RWPE1 (cell line): ENCODE measurements around the gene SSBP2.

ENCODE experiments used
- CTCF ChIA-PET: fragments of 350-600 bp; sonication (Branson Sonifier 250); formaldehyde crosslinking; extraction: SDS; loops from one replicate; lab custom pipeline; 2021; lab: Yijun Ruan, JAX
- POLR2A ChIA-PET: fragments of 400-600 bp; formaldehyde crosslinking; extraction: SDS; loops from one replicate; lab custom pipeline; 2020; ENCODE audit warnings: antibody characterized with exemption; ENCODE audit not compliant: low non-redundant PET; lab: Yijun Ruan, JAX
- DNase-seq: peaks from one replicate; pipeline ENCODE4 v3.0.0; 2012; ENCODE audit warnings: low spot score
- H3K27ac ChIP-seq: fragments of 450-650 bp; 2 replicates; pipeline ENCODE4 v1.5.1; 2017
- CTCF ChIP-seq: fragments of 450-650 bp; conservative IDR thresholded peaks from 2 replicates; pipeline ENCODE4 v1.5.1; 2017; ENCODE audit warnings: low read depth, mild to moderate bottlenecking

The SSBP2 gene

GRCh38 chr5:81638471-81638870 is 112.4 kb downstream of the SSBP2 start:
- POLR2A ChIA-PET = no interaction called here
- no peak overlapping the region for H3K27ac ChIP-seq
- DNase-seq = no peak
- TF ChIP-seq CTCF = no peak
- CTCF ChIA-PET = interaction anchor here (0.6 kb wide), 1 partner anchor 922 kb away, joined by 3 read pairs; no protein-coding TSS in a partner anchor

- ChIA-PET CTCF (no interaction called here), POLR2A (no interaction called here)
- DNase-seq = no peak
- no peak for TF ChIP-seq CTCF
- H3K27ac ChIP-seq = no peak overlapping the region
These were observed 117.0 kb downstream of the SSBP2 start for GRCh38 chr5:81633891-81634290.

- ChIA-PET POLR2A (no interaction called here), CTCF (no interaction called here)
- no peak for TF ChIP-seq CTCF
- H3K27ac ChIP-seq = no peak overlapping the region
- no peak for DNase-seq
These were observed 117.4 kb downstream of the SSBP2 start for GRCh38 chr5:81633471-81633870.

- ChIA-PET POLR2A (no interaction called here), CTCF (no interaction called here)
- no peak overlapping the region for H3K27ac ChIP-seq
- no peak for DNase-seq
- TF ChIP-seq CTCF = no peak
These were observed 118.2 kb downstream of the SSBP2 start for GRCh38 chr5:81632679-81633078.

GRCh38 chr5:81631621-81632020 is 119.3 kb downstream of the SSBP2 start:
- no peak for TF ChIP-seq CTCF
- H3K27ac ChIP-seq = no peak overlapping the region
- CTCF ChIA-PET = interaction anchor here (0.6 to 0.7 kb wide), 2 partner anchors 124 to 128 kb away, joined by 3 to 4 read pairs; no protein-coding TSS in a partner anchor
- DNase-seq = no peak
- POLR2A ChIA-PET = no interaction called here

GRCh38 chr5:81631124-81631523 is 119.8 kb downstream of the SSBP2 start:
- H3K27ac ChIP-seq = no peak overlapping the region
- TF ChIP-seq CTCF = no peak
- ChIA-PET CTCF (interaction anchor here (0.6 to 0.7 kb wide), 3 partner anchors 43 to 128 kb away, joined by 3 to 5 read pairs (median 4); no protein-coding TSS in a partner anchor), POLR2A (no interaction called here)
- DNase-seq = no peak
